IMR-90 (cell line): ENCODE results near the gene GOLPH3L. TPM values are rescaled to one million over a fixed set of nuclear protein-coding genes. Genes with fewer than 3 reads are reported as not detected.

Experiments used
- microRNA-seq, 2 experiments: library from miRNA; stranded (forward) in 1 of 2; unstranded in 1 of 2; fragments of 10-50 nt in 1 of 2; fragments of <30 nt in 1 of 2; gene quantifications in 1 of 2; microRNA quantifications in 1 of 2; one replicate each; pipeline versions ENCODE3 to v1.1.0; 2013 to 2020; ENCODE audit not compliant: insufficient read depth in 1 of 2, insufficient read length in 1 of 2, unreplicated experiment in 1 of 2
- polyA plus RNA-seq, 3 experiments: library from polyadenylated mRNA; depleted of rRNA; stranded (reverse); fragments of >200 nt; gene quantifications; 2 replicates each; pipeline ENCODE4 v1.2.3, GENCODE V29; 2012; ENCODE audit warnings: low replicate concordance in 1 of 3
- small RNA-seq, 5 experiments: library from RNA; depleted of rRNA; stranded (forward); fragments of <200 nt; gene quantifications; one replicate each; pipeline ENCODE3, GENCODE V24; 2012
- total RNA-seq: library from RNA; depleted of rRNA; stranded (reverse); fragments of >200 nt; gene quantifications from 2 replicates; pipeline ENCODE4 v1.2.3, GENCODE V29; 2012; rRNA removed

The GOLPH3L gene
- total and polyA plus RNA-seq, 2 of the 4 experiments (the other 2 are of a cell fraction), result 9.5 to 11.0 TPM

Small RNA genes within 50 kb of the gene (microRNA-seq; reads per million reads assigned to microRNA genes)
- gene RF00015 (ENCODE audit: insufficient read depth, insufficient read length), result not detected
- not detected for gene RF00561 (ENCODE audit: insufficient read depth, insufficient read length)
- gene RNU6-1042P (ENCODE audit: insufficient read depth, insufficient read length), result not detected

Small RNA genes within 50 kb of the gene (small RNA-seq; reads per million reads assigned to genes)
- gene RF00015, result 0 reads per million in 5 experiments
- 0 reads per million in 5 experiments for gene RF00561
- 0 reads per million in 5 experiments for gene RNU6-1042P

Other genes starting within 250 kb of the GOLPH3L start
- 10.9 and 12.2 TPM in 2 replicates for gene TARS2, start 209.7 kb downstream of the GOLPH3L start, total RNA-seq
- 20.4 and 21.8 TPM in 2 replicates for gene TARS2, start 209.7 kb downstream of the GOLPH3L start, polyA plus RNA-seq (2012; rRNA removed)
- 17.2 and 20.1 TPM in 2 replicates for gene ECM1, start 189.0 kb downstream of the GOLPH3L start, total RNA-seq
- gene ECM1, start 189.0 kb downstream of the GOLPH3L start, polyA plus RNA-seq (2012; rRNA removed), result 230 and 264 TPM in 2 replicates
- not detected in 2 replicates for gene FALEC, start 181.4 kb downstream of the GOLPH3L start, total RNA-seq
- 0.26 TPM in 1 of 2 replicates, not detected in the other for gene FALEC, start 181.4 kb downstream of the GOLPH3L start, polyA plus RNA-seq (2012; rRNA removed)
- gene ADAMTSL4, start 147.7 kb downstream of the GOLPH3L start, total RNA-seq, result 0.54 and 0.56 TPM in 2 replicates
- gene ADAMTSL4, start 147.7 kb downstream of the GOLPH3L start, polyA plus RNA-seq (2012; rRNA removed), result 11.3 and 12.2 TPM in 2 replicates
- 142 and 212 TPM in 2 replicates for gene MCL1, start 117.5 kb downstream of the GOLPH3L start, total RNA-seq
- 79.5 and 88.4 TPM in 2 replicates for gene MCL1, start 117.5 kb downstream of the GOLPH3L start, polyA plus RNA-seq (2012; rRNA removed)
- gene ENSA, start 67.5 kb downstream of the GOLPH3L start, total RNA-seq, result 53.2 and 62.8 TPM in 2 replicates
- 89.4 and 96.5 TPM in 2 replicates for gene ENSA, start 67.5 kb downstream of the GOLPH3L start, polyA plus RNA-seq (2012; rRNA removed)
- gene HORMAD1, start 23.7 kb upstream of the GOLPH3L start, total RNA-seq, result not detected in 2 replicates
- not detected in 2 replicates for gene HORMAD1, start 23.7 kb upstream of the GOLPH3L start, polyA plus RNA-seq (2012; rRNA removed)
- gene CTSS, start 68.6 kb upstream of the GOLPH3L start, total RNA-seq, result 0.18 and 0.56 TPM in 2 replicates
- 0.47 and 0.48 TPM in 2 replicates for gene CTSS, start 68.6 kb upstream of the GOLPH3L start, polyA plus RNA-seq (2012; rRNA removed)
- gene CTSK, start 111.1 kb upstream of the GOLPH3L start, total RNA-seq, result 4.7 and 7.7 TPM in 2 replicates
- gene CTSK, start 111.1 kb upstream of the GOLPH3L start, polyA plus RNA-seq (2012; rRNA removed), result 13.2 and 15.1 TPM in 2 replicates
- gene ARNT, start 179.4 kb upstream of the GOLPH3L start, total RNA-seq, result 26.3 and 28.1 TPM in 2 replicates
- 15.7 and 19.7 TPM in 2 replicates for gene ARNT, start 179.4 kb upstream of the GOLPH3L start, polyA plus RNA-seq (2012; rRNA removed)
- gene CTXND2, start 190.0 kb upstream of the GOLPH3L start, total RNA-seq, result not detected in 2 replicates
- gene CTXND2, start 190.0 kb upstream of the GOLPH3L start, polyA plus RNA-seq (2012; rRNA removed), result not detected in 2 replicates
- 22.9 and 24.7 TPM in 2 replicates for gene SETDB1, start 229.2 kb upstream of the GOLPH3L start, total RNA-seq
- gene SETDB1, start 229.2 kb upstream of the GOLPH3L start, polyA plus RNA-seq (2012; rRNA removed), result 16.6 and 18.7 TPM in 2 replicates